ENCODE data around the gene TRANK1.
"Not testable (repeated sequence)": the region's sequence is repeated elsewhere in the genome, so short reads cannot be mapped to it uniquely, and the experiment has no call there.

The TRANK1 gene

DNA sequence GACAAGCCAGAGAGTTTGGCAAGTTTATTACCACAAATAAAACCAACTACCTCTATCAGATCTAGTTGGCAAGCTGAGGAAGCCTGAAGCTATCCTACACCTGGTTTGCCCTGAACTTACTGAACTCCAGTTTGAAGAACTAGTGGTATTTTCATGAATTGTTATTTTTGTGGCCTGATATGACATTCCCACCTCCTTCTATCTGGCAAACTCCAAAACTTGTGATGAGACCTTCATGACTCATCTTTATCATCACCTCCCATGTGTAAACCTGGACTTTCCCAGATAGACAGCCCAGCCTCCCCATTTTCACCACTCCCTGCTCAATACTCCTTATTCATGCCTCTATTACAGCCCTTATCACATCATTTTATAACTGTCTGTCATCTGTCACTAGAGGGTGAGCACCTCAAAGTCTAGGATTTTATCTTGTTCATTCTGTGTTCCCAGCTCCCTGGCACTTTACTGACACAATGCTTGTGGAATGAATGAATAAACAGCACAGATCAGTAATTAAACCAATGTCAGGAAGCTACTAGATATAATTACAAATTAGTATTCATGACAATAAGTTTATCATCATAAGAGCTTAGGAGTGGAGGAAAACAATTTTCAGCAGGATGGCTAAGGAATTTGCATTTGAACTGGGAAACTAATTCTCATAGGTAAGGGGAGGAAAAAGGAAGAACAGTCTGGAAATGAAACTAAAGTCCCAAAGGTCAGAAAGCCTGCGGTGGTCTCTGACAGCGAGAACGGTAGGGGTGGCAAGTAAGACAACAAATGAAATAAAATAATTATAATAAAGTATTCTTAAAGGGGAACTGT, 13.2 kb upstream of the TRANK1 start:
- DNase-seq (ENCODE audit: extremely low read depth in 1 of 2, low read depth in 1 of 2): no peak

DNA sequence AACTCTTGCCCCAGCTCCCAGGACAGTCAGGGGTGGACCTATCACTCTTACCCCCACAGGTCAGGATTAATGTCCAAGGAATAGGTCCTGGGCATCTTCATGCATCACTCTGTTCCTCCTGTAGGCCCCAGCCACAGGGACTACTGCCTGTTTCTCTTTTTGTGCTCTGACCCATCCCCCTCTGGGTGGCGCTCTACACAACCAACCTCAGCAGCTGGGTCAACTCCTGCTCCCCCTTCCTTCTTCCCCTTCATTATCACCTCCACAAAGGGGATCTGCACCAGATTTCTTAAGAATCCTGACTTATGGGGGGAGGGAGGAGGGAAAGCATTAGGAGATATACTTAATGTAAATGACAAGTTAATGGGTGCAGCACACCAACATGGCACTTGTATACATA, 12.2 kb upstream of the TRANK1 start:
- no peak for DNase-seq (ENCODE audit: extremely low read depth in 1 of 2, low read depth in 1 of 2)

GRCh38 chr3:36956155-36956554, 11.3 kb upstream of the TRANK1 start:
- no peak for DNase-seq (ENCODE audit: extremely low read depth in 1 of 2, low read depth in 1 of 2)

GRCh38 chr3:36954452-36955134, 9.7 kb upstream of the TRANK1 start:
- DNase-seq (ENCODE audit: extremely low read depth in 1 of 2, low read depth in 1 of 2): no peak

DNA sequence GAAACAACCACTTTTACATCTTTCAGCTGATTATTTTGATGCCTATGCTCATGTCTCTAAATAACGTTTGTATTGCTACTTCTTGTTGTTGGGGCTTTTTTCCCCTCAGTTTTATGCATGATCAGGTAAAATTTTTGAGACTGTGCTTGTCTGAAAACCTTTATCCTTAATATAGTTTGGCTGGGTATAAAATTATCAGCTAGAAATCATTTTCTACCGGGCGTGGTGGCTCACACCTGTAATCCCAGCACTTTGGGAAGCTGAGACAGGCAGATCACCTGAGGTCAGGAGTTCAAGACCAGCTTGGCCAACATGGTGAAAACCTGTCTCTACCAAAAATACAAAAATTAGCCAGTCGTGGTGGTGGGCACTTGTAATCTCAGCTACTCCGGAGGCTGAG, 3.0 kb upstream of the TRANK1 start:
- DNase-seq (ENCODE audit: extremely low read depth in 1 of 2, low read depth in 1 of 2): not testable (repeated sequence)

- DNase-seq (ENCODE audit: extremely low read depth in 1 of 2, low read depth in 1 of 2): no peak
Measured at GRCh38 chr3:36945333-36945980, 603 bp upstream of the TRANK1 start.

GRCh38 chr3:36944012-36944640, 728 bp downstream of the TRANK1 start:
- peak in 1 of 2 donors; percentile 8 for DNase-seq (ENCODE audit: extremely low read depth in 1 of 2, low read depth in 1 of 2)

GRCh38 chr3:36943601-36944000, 1.3 kb downstream of the TRANK1 start:
- DNase-seq (ENCODE audit: extremely low read depth in 1 of 2, low read depth in 1 of 2): no peak

DNA sequence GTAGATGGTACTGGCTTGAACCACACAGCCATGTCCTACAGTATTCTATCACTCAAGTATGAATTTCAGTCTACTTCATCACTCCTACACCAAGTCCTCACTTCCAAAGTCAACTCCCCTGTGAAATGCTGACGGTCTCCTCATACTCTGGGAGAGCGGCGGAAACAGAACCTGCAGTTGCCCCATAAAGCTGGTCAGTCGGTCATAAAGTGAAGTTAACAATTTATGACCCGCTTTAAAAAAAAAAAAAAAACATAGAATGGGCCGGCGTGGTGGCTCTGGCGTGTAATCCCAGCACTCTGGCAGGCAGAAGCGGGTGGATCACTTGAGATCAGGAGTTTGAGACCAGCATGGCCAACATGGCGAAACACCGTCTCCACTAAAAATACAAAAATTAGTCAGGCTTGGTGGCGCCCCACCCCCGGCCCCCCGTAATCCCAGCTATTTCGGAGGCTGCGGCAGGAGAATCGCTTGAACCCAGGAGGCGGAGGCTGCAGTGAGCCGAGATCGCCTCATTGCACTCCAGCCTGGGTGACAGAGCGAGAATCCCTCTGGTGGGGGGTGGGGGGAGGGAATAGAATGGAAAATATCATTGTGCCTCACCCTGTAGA, 2.1 kb downstream of the TRANK1 start:
- DNase-seq (ENCODE audit: extremely low read depth in 1 of 2, low read depth in 1 of 2): no peak

DNA sequence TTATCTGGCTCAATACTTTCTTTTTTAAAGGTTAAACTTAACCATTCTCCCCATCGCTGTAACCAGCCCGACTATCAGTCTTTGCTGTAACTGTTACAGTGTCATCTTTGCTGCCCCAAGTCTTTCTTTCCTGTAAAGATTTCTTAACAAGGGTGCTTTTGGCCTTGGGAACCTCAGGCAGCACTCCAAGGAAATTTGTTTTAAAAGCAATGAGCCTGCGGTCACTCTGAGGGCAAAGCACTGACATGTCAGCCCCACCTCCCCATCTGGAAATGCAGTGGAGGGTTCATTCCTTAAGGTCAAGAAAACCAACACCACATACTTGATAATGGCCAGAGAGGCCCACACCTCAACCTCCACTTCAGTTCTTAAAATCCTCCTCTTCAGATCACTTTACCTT, 3.2 kb downstream of the TRANK1 start:
- no peak for DNase-seq (ENCODE audit: extremely low read depth in 1 of 2, low read depth in 1 of 2)

DNA sequence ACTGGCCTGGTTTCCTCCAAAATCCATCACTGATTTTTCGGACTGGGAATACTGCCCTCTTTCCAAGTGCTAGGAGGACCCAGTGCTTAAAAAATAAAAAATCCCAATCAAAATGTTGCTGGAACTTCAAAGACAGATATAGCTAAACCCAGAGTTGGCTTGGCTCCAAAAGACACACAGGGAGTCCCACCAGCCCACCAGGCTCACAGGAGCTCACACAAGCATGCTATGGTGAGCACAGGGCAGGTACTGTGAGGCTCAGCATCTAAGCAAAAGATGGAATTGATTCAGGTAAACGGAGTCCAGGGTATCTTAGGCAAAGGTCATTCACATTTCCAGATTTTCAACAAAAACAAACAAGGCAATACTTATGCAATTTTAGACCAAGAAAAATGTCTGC, 3.7 kb downstream of the TRANK1 start:
- DNase-seq (ENCODE audit: extremely low read depth in 1 of 2, low read depth in 1 of 2): no peak

DNA sequence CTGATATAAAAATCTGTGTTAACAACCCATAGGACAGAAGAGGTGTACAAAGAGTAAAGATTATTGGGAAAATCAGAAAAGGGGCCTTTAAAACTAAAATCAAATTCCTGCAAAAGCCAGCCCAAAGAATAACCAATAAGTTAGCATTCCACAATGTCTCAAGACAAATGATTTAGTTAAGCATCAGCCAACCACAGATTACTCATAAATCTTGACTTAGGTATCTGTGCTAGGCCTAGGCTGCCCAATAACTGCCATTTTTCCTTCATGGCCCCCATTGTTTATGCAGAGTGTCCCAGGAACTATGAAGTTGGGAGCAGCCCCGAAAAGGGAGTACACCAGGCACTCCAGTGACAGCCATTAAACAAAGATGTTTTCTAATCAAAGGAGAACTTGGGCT, 7.4 kb downstream of the TRANK1 start:
- no peak for DNase-seq (ENCODE audit: extremely low read depth in 1 of 2, low read depth in 1 of 2)

- DNase-seq (ENCODE audit: extremely low read depth in 1 of 2, low read depth in 1 of 2): no peak
Measured at GRCh38 chr3:36933540-36934296, 11.1 kb downstream of the TRANK1 start.

DNA sequence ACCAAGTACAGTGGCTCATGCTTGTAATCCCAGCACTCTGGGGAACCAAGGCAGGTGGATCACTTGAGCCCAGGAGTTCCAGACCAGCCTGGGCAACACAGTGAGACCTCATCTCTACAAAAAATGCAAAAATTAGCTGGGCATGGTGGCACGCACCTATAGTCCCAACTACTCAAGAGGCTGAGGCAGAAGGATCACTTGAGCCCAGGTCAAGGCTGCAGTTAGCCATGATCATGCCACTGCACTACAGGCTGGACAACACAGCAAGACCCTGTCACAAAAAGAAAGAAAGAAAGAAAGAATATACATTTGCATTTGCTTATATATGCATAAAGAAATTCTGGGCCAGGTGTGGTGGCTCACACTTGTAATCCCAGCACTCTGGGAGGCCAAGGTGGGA, 13.4 kb downstream of the TRANK1 start:
- DNase-seq (ENCODE audit: extremely low read depth in 1 of 2, low read depth in 1 of 2): not testable (repeated sequence)

DNA sequence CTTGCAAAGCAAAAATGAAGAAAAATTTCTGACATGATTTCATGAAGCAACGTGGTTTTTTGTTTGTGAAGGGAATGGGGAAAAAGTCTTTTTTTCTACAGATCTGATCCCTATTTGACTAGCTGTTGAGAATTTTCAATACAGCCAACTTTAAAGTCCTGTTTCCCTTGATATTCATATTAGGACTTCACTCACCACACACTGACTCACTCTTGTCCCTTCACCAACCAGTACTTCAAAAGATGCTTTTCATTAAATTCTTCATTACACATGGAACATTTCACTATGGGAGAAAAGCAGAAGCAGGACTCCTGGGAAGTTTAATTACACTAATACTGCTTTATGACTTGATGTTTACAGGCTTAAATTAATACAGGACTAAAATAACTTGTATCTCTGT, 16.6 kb downstream of the TRANK1 start:
- no peak for DNase-seq (ENCODE audit: extremely low read depth in 1 of 2, low read depth in 1 of 2)

- DNase-seq (ENCODE audit: extremely low read depth in 1 of 2, low read depth in 1 of 2): no peak
Measured at GRCh38 chr3:36926292-36926897, 18.5 kb downstream of the TRANK1 start.

DNA sequence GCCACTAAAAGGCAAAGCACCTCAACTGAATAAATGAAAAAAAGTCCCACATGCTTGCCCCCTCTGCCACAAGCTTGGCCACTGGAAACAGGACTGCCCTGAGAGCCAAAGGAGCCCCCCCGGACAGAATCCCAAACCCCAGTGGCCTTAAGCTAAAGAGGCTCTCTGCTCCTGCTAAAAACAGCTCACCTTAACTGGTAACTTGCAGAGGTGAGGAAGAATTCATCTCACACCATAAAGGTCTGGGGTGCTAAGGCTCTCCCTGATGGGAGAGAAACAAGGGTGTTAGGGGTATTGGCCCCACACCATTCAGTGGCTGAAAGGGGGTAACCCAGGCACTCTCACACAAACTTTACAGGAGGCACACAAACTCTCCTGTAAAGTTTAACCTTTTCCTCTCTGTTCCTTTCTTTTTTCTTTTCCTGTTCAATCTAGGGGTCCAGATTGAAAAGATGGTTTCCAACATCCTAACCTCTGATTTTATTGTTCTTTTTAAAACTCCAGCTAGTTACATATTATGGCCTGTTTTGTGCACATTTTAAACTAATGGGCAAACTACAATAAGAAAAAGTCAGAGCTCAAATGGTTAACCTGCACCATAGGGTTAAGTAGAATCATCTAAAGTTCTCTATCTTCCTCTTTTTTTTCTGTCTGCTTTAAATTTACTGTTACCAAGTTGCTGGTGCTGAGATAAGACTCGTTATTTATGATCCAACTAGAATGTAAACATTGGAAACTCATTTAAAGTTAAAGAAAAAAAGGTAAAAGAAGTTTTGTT, 19.9 kb downstream of the TRANK1 start:
- DNase-seq (ENCODE audit: extremely low read depth in 1 of 2, low read depth in 1 of 2): no peak

- DNase-seq (ENCODE audit: extremely low read depth in 1 of 2, low read depth in 1 of 2): no peak
Measured at GRCh38 chr3:36923981-36924743, 20.7 kb downstream of the TRANK1 start.

All from stimulated activated CD8-positive, alpha-beta memory T cell treated with anti-CD3 and anti-CD28 coated beads, Interleukin-7, amount 100 ng/mL, for 48 hours (primary cell).